ENCODE data around the gene ABCC11.

DNA sequence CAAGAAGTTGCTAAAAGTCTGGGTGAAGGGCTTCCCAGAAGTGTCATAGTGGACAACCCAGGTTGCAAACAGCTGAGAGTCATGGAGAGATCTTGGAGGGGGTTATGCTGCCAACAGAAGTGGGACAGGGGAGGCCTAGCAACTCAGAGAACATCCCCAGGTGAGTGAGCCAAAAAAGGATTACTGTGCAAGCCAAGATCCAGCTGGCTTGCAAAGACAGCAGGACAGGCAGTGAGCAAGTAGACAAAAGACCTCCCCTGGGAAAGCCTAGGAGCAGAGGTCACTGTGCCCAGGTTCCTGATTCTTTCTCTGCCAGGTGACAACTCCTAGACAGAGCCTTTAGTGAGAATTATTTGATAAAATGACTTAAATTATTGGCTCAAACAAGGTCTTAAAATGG lies 12.7 kb downstream of the ABCC11 start:
- no peak for TF ChIP-seq POLR2A (IDR thresholded peaks at IDR 0.05)
- no peak for TF ChIP-seq POLR2AphosphoS5 (IDR thresholded peaks at IDR 0.05)

Data from prostate gland (tissue), 1 donor.